ENCODE results near the gene NLGN4X.

Gene NLGN4X

DNA sequence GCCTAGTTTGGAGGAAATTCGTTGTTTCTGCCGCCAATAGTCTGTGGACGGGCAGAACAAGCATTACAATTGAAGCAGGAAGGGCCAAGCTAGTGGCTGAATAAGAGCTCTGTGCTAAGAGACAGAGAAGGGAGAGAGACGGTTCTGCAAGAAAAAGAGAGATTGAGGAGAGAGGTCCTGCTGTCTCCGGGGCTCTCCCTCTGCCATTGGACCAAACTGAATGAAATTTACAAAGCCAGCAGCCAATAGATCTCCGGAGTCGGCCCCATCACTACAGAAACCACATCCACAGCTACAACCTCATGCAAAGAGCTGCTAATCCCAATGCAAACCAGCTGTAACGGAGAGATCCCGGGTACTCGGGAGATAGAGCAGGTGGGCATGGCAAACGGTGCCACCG is at the start of gene NLGN4X:
Gene NLGN4X, minus strand, starts transcription at position 148 of the 400 bp plus-strand sequence. CDS start 77,401 bp downstream, outside the sequence.
- DNase-seq, result no peak

DNA sequence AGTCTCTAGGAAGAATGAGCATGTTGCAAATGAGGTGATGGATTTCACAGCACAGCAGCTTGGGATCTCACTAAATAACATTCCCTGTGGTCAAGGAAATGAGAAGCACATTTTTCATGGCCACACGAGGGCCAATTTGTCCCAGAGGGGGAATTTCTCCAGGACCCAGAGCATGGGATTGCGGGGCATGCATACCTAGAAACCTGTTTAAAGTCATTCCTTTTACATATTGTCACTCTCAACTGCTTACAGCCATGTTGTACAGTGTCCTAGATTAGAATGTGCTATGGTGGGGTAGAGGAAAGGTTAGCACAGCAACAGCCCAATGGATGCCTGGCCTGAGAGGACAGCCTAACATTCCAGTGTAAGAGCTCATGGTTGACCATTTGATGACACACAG is 37.4 kb upstream of the NLGN4X start:
- no peak for DNase-seq

DNA sequence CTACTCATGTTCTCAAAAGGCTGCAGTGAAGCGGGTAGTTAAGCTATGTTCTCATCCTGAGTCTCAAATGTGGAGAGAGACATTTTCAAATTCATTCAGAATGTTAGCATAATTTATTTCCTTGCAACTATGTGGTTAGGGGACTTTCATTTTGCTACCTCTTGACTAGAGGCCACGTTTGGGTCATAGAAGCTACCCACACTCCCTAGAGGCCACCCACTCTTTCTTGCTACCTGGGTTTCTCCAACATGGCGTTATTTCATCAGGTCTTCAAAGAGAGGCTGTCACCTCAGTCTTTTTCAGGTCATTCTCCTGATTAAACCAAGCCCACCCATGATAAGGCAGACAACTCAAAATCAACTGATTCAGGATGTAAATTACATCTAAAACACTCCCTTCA is 34.3 kb upstream of the NLGN4X start:
- no peak for DNase-seq

DNA sequence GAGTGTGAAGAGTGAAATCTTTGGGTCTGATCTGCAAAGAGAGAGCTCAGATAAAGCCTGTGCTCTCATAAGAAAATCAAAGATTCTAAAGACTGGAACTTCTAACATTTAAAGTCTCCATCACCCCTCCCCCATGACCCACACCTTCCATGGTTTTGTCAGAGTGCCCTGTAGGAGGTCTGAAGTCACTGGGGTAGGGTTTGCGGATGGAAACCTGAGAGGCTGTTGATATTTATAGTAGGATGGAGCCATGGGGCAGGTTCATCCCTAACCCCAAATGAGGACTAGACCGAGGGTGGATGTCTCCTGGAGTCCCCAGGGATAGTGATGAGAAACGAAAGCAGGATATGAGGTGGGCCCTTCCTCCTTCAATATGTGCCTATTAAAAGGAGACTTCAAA is 28.4 kb upstream of the NLGN4X start:
- DNase-seq, result no peak

DNA sequence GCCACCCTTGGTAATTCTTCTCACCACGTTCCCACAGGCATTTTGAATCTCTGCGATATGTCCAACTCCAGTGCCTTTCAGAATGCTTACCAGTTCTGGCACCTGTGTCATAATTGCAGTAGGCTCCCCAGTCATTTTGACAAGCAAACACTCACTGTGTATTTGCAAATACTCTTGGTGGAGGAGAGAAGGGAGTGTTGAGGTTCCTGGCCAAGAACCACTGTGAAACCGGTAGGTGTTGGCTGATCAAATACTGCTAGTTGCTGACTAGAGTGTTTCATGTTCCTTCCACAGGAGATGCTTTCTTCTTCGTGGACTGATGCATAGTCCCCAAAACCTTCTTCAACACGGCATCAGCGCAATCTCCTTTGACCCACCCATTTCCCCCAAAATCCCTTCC is 16.0 kb upstream of the NLGN4X start:
- DNase-seq, result no peak

DNA sequence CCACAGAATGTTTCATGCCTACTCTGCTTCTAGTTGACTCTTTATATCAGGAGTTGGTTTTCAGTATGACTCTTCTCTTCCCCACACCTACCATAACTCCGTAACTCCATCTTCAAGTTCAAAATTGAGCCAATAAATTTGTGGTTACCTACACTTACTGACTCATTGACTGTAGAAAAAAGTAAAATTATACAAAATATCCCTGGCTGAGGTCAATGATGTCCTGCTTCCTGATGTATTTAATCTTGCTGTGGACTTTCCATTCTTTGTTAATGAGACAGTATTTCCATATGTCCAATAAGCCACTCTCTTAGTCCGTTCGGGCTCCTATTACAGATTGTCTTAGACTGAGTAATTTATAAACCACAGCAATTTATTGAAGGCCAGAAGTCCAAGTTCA is 9.9 kb upstream of the NLGN4X start:
- no peak for DNase-seq

DNA sequence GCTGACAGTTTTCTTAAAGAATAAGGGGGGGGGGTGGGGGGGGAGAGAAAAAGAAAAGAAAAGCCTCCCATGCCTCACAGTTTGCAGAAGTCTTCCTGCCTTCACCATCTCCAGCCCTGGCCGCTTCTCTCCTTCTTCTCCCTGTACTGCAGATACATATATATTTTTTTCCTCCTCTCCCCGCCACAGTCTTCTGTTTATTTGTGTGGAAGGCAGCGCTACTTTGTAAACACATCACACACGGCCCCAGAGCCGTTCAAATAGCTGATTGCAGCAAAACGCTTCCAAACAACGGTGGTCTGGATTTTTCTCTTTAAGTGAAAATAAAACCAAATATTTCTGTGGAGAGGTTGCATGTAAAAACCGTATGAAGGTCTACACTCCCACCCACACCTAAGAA is 732 bp downstream of the NLGN4X start:
- DNase-seq, result no peak

DNA sequence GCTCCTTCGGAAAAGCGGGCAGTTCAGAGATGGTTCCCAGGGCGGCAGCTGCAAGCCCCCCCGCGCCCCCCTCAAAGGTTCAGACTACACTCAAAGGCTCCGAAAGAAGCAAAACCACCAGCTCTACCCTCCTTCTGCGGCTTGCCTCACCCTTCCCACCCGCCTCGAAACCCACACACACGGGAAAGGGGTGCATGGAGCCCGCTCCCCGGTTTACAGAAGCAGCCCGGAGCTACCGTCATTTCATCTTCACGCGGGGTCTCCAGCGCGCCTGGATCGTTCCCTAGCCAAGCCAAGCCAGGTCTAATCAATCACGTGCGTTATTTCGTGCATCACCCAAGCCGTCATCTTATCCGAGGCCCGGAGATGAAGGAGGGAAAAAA is 1.2 kb downstream of the NLGN4X start:
- DNase-seq, result no peak

DNA sequence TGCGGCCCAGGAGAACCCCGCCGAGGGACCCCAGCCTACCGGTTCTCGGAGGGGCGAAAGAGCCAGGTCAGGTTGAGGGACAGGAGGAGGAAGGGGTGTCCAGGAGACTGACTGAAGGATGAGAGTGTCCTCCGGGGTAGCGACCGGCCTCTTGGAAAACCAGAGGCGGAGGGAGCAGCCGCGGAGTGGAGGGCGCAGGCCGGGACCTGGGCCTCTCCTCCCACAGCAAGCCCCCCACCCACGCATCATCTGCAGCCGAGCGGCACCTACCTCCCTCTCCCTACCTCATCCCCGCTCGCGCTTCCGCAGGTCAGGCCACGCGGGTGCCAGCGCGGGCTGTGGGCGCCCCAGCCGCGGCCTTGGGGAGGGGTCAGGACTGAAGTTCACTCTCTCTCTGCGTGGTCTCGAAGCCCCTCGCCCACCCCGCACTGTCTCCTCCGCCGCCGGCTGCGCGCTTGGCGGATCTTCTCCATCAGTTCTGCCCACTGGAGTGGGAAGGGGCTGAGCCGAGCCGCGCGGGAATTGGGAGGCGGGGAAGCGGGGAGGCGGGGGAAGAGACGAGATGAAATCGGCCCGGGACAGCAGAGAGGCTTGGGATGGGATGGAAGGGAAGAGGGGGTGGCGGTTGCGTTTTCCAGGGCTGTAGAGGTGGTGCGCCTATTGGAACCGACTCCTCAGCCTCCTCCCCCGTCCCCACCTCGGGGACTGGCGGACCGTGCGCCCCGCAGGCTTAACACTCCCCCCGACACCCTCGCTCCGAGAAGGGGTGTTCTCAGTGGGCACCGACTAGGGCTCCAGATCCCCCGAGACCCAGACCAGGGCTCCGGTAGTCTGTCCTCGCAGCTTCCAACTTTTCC is 1.8 kb downstream of the NLGN4X start:
- no peak for DNase-seq

DNA sequence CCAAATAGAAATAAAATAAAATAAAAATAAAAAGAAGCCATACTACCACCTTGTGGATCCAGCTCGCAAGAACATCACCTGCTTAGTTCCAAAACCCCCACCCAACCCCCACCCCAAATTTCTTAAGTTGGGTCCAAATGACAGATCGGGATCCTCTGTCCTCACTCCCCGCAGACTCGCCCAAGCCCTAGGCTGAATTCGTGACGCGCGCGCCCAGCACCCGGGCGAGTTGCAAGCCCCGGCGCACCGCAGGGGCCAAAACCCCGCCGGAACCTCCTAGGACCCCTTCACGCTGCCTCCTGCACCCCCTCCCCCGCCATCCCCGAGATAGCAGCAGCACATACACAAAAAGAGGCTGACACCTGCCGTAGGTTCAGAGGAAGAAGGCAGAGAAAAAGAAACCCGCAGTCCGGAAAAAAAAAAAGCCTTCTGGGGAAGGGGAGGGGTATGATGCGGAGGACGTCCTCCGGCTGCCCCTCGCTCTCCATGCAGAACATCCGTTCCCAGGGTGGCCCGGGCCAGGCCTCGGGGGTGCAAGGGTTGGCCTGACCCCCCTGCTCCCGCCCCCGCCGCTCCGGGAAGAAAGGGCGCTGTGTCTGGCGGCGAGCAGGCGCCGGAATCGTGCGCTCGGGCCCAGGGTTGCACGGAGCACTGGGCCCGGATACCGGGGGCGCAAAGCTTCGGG is 2.6 kb downstream of the NLGN4X start:
- DNase-seq, result no peak

DNA sequence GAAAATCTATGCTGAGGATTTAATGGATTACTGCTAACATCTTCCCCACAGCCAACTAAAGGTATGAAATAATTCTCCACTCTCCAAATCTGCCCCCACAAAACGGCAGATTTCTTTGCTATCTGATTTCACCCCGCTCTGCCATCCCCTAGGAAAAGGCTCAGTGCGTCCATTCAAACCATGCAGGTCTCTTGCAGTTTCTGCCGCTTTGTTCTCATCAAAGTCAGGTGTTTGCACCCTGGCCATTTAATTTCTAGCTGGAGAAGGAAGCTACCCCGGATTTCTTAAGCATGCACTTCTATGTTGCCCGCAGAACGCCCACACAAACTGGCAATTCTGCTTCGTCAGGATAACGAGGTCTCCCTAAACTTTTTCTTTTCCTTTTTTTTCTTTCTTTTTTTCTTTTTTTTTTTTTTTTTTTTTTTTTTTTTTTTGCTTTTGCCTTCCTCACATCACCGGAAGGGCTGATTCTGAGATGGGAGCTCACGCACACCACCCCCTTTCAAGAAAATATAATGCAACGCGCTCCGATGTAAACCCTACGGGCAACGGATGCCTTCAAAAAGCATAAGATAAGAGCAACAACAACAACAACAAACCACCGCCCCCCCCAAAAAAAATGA is 3.3 kb downstream of the NLGN4X start:
- peak in 2 of 3 donors; percentile 0 for DNase-seq

DNA sequence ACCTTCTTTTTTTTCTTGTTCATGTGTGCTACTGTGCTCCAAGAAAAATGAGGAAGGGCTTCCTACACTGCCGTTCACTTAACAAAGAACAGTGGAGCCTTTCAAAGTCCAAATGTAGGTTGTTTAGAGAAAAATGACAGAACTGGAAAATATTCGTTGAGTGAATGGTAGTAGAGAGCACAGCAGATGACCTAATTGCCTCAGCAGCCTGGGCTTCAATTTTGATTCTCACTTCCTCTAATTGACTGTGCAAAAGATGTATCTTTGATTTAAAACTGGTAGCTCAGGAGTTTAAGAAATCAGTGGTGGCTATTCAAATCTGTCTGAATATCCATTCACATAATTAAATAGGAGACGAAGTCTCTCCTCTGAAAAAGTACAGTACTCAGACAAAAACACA is 5.2 kb downstream of the NLGN4X start:
- no peak for DNase-seq

DNA sequence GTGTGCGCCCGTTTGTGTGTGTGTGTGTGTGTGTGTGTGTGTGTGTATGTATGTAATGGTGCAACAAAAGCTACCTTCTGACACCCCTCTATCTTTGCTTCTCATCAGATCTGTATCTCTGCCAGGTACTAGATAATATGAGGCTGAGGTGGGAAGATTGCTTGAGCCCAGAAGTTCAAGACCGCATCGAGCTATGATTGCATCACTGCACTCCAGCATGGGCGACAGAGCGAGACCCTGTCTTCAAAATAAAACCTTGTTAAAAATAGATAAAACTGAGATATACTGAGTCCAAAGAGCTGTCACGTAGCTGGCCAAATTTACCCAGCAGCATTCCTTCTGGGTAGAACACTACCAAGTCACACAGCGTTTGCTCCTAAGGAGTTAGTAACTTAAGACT is 18.4 kb downstream of the NLGN4X start:
- DNase-seq, result no peak

DNA sequence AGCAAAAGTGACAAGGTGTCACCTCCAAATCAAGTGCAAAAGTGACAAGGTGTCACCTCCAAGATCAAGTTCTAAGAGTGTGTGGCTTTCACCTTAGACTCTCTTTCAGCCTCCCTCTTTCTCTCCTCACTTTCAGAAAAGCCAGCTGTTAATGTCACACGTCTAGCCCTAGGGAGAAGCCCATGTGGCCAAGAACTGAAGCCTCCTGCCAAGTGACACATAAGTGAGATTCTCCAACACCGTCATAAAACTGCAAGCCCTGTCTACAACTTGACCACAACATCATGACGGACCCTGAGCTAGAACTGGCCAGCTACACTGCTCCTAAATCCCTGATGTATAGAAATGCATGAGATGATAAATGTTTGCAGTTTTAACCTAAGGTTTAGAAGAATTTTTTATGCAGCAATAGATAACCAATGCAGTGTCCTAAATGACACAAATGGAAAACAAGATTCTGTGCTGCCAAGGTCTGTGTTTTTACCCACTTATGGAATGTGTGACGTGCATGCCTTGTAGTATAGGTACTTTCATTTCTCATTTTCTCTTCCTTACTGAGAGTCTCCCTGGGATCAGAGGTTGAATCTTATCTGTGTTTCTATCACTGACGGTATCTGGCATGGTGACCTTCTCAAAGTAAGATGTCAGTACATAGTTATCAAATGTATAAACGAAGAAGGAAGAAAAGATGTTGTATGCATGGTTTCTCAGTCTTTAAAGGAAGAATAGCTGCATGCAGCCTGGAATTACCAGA is 25.0 kb downstream of the NLGN4X start:
- DNase-seq, result no peak

DNA sequence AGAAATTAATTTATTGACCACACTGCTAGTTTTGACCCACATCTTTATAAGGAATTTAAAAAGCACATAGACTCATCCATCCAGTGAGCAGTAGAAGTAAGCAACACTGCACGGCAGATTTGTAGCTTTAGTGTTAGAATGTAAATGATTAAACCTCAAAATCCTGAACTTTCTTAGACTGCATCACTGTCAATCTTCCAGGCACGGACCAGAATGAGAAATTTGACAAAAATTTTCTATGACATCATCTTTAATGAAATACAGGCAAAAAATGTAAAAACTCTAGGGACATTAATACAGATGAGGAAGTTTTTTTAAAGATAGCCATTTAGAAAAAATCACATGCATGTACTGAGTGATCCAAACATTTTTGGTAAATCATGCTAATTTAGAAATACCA is 29.2 kb downstream of the NLGN4X start:
- no peak for DNase-seq

DNA sequence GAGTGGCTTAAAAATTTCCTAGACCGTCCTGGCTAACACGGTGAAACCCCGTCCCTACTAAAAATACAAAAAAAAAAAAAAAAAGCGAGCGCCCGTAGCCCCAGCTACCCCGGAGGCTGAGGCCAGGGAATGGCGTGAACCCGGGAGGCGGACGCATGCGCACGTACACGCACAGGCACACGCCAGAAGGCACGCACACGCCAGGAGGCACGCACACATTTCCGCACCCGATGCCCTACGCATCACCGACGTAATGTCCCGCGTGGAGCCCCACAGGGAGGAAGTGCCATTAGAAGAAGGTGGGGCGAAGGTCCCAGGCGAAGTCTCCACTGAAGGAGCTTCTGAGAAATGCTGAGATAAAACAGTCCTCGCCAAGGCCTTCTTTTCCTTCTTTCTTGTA is 41.4 kb downstream of the NLGN4X start:
- no peak for DNase-seq

DNA sequence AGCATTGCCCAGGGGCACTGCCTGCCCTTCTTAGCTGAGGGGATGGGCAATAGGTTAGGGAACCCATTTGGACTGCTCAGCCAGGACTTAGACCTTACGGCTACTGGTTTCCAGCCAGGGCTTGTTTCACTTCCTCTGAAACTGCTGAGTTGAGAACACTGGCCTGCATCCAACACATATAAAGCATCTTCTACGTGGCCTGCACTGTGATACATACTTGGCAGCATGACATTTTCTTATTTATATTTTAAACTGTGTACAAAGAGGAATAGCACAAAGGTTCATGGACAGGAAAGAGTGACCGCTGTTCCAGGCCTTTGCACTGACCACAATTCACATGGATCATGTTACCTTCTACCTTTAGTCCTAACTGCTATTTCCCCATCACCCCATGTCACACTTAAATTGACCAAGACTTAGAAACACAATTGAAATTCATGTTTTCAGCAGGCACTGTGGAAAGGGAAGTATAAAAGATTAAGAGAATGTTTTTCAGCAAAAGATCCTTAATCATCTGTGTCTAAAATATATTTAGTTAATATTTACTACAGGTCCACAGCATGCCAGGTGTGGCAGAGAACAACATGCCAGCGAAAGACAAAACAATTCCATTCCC is 43.7 kb downstream of the NLGN4X start:
- DNase-seq, result no peak

DNA sequence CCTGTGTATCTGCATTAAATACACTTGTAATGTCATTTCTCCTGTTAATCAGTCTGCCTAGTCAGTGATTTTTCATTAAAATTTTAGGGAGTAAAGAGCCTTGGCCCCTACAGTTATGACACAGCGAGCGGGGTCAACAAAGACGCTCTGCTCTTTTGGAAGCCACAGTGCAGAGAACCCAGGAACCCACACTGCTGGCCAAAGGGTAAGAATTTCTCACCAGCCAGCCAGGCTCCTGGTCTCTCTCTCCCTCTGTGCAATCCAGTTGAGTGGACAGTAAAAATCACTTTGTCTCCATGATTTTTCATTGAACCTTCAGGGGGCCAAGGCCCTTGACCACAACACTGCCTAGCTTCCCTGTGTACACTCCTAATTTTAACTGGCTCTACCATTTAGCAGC is 52.8 kb downstream of the NLGN4X start:
- DNase-seq, result no peak

DNA sequence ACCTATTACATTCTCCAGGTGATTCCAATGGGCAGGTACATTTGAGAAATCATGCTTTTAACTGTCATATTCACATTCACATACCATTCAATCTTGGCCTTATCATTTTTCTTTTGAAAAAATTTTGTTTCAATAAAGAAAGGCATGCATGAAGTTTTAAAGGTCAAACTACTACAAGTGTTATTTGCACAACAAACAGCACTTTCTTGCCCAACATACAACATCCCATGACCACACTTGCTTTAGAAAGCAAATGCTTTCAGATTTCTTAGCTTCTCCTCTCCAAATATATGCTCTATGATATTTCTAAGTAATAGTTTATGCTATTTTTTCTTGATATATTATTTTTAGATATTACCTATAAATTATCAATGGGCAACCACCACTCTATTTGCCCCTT is 58.2 kb downstream of the NLGN4X start:
- DNase-seq, result no peak

DNA sequence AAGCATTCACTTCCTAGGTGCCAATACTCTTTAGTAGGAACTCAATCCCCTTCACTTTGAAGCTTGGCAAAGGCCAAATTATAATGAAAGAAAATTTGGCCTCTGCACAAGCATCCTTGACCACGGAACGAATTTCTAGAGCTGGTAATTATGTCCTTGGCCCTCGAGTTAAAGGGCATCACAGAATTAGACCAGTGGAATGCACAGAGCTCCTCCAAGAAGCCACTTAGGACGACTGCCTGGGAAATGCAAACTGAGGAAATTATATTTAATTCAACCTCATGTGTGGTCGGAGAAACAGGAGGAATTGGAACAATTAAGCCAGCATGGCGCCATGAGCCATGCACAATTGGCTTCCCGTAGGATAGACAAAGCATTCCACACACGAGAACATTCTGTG is 59.3 kb downstream of the NLGN4X start:
- no peak for DNase-seq

DNA sequence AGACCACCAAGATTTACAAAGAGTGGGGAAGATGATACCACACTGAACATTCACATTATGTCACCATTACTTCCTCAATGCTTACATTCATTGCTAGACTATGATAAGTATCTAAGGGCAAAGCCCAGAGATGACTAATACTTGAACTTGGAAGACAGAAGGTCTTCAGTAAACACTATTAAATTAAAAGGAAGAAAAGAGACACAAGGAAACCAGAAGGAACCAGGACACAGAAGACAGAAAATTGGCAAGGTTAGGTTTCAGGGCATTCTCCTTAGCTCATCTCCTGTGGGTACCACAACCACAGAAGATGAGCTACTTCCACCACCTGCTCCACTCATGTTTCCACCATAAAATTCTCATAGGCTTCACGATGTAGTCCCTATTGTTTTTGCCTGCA is 64.9 kb downstream of the NLGN4X start:
- DNase-seq, result no peak

DNA sequence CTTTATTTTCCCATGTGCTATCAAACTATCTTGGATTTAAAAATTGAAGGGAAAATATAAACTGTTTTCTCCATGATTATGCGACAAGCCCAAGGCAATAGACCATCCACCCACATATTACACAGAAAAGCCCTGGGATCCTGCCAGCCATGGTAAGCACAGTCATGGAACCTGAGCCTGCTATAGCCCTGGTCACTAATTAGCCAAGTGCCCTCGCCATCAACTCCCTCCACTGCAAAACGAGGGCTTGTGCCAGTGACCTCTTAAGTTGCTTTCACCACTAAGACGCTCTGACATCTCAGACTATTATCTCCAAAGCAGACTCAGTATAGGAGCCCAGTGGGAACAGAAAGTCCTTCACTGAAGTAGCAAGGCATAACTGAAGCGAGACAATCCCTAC is 69.2 kb downstream of the NLGN4X start:
- DNase-seq, result no peak

DNA sequence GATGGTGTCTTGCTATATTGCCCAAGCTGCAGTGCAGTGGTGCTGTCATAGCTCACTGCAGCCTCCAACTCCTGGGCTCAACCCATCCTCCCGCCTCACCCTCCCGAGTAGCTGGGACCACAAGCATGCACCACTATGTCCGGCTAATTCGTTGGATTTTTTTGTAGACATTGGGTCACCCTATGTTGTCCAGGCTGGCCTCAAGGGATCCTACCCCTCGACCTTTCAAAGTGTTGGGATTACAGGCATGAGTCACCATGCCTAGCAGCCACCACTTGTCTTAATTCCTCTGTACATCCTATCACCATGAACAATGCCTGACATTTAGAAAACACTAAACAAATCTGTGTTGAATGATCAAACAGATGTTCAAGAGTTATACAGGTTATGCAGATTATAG is 76.7 kb downstream of the NLGN4X start:
- DNase-seq, result no peak
